Stimulated activated CD8-positive, alpha-beta memory T cell treated with anti-CD3 and anti-CD28 coated beads, Interleukin-7, amount 100 ng/mL, for 48 hours (primary cell): ENCODE data around the gene RPA1.
"Not testable (repeated sequence)": the region's sequence is repeated elsewhere in the genome, so short reads cannot be mapped to it uniquely, and the experiment has no call there.

Experiments
- DNase-seq, 2 donors: peaks; one replicate each; pipeline ENCODE4 v3.0.0-alpha.2; 2020; ENCODE audit warnings: low read depth in 1 of 2; ENCODE audit errors: extremely low read depth in 1 of 2

The RPA1 gene

GRCh38 chr17:1875597-1875996, 45.8 kb downstream of the RPA1 start:
- no peak for DNase-seq

- DNase-seq: no peak
Observed at GRCh38 chr17:1878419-1879121, 48.8 kb downstream of the RPA1 start.

- no peak for DNase-seq
Observed at GRCh38 chr17:1880851-1881630, 51.2 kb downstream of the RPA1 start.

- DNase-seq: no peak
Observed at GRCh38 chr17:1882836-1883235, 53.0 kb downstream of the RPA1 start.

- no peak for DNase-seq
Observed at GRCh38 chr17:1883536-1883935, 53.7 kb downstream of the RPA1 start.

GRCh38 chr17:1888741-1889140, 58.9 kb downstream of the RPA1 start:
- no peak for DNase-seq

- no peak for DNase-seq
Observed at GRCh38 chr17:1890758-1891450, 61.1 kb downstream of the RPA1 start.

- DNase-seq: no peak
Observed at GRCh38 chr17:1894753-1895339, 65.0 kb downstream of the RPA1 start.

GRCh38 chr17:1895479-1895878, 65.7 kb downstream of the RPA1 start:
- not testable (repeated sequence) for DNase-seq

- DNase-seq: no peak
Observed at GRCh38 chr17:1896243-1897104, 66.7 kb downstream of the RPA1 start.

- no peak for DNase-seq
Observed at GRCh38 chr17:1897105-1897656, 67.4 kb downstream of the RPA1 start.

- no peak for DNase-seq
Observed at GRCh38 chr17:1898332-1898731, 68.5 kb downstream of the RPA1 start.

- no peak for DNase-seq
Observed at GRCh38 chr17:1898872-1899271, 69.1 kb downstream of the RPA1 start.

- no peak for DNase-seq
Observed at GRCh38 chr17:1899403-1900000, 69.7 kb downstream of the RPA1 start.

GRCh38 chr17:1904273-1905182, 74.7 kb downstream of the RPA1 start:
- no peak for DNase-seq

GRCh38 chr17:1905190-1905913, 75.5 kb downstream of the RPA1 start:
- no peak for DNase-seq

- DNase-seq: no peak
Observed at GRCh38 chr17:1906662-1907101, 76.9 kb downstream of the RPA1 start.

GRCh38 chr17:1907216-1907631, 77.4 kb downstream of the RPA1 start:
- no peak for DNase-seq
